Measurements from ENCODE around the gene SLC15A4. TPM values are rescaled to one million over a fixed set of nuclear protein-coding genes. Genes with fewer than 3 reads are reported as not detected.

Gene SLC15A4
- polyA plus RNA-seq, 3 donors, result 5.4 to 46.6 (median 14.8) TPM

DNA sequence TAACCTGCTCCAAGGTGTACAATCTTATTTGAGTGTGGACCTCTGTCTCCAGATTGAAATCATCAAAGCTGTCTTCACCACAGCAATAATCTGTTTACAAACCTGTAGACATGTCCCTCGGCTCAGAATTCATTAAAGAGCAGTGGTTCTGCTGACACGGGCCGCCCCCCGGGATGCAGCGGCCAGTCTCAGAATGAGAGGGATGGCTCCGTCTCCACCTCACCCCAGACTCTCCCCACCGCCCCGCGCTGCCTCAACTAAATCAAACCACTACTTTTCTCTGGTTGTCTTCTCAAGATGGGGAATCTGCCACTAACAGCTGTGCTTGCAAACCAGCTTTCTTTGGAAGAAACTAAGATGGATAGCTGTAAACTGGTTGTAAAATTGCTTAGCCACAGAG is 56.2 kb downstream of the SLC15A4 start:
- Histone ChIP-seq H2AFZ (ENCODE audit: insufficient read depth, low read depth, low read length, poor library complexity, severe bottlenecking) (no peak overlapping the region), H3K4me2 (replicated peaks; ENCODE audit: extremely low read depth, low read length, poor library complexity, severe bottlenecking) (no peak overlapping the region), H3K4me1 (ENCODE audit: control insufficient read depth in 1 of 2, insufficient read depth in 2 of 2, low read length in 2 of 2) (peaks cover 20 to 27% of the 10 kb centered on the region in 2 donors), H3K79me2 (ENCODE audit: insufficient read depth, low read length) (no peaks in the 10 kb centered on the region), H3K36me3 (replicated peaks in 1 of 2; ENCODE audit: control insufficient read depth in 1 of 2, insufficient read depth in 2 of 2, low read length in 2 of 2) (no peaks in the 10 kb centered on the region), H3K9me3 (replicated peaks in 1 of 2; ENCODE audit: control insufficient read depth in 1 of 2, insufficient read depth in 1 of 2, low read length in 2 of 2) (peaks cover 0 to 4% of the 10 kb centered on the region in 2 donors), H3K27ac (ENCODE audit: low read depth in 1 of 2, low read length in 2 of 2) (no peak overlapping the region), H3K4me3 (replicated peaks in 1 of 3; ENCODE audit: low read depth in 2 of 3, low read length in 3 of 3) (no peak overlapping the region), H4K20me1 (ENCODE audit: insufficient read depth, low read length) (no peaks in the 10 kb centered on the region), H3K27me3 (ENCODE audit: control insufficient read depth in 2 of 2, insufficient read depth in 2 of 2, low read length in 2 of 2) (peaks cover 2 to 21% of the 10 kb centered on the region in 2 donors), H3K9ac (ENCODE audit: insufficient read depth, low read length, poor library complexity, severe bottlenecking) (no peak overlapping the region)
- DNase-seq, result no peak
- H3K4me3 Mint-ChIP-seq, result peak overlapping the region in 1 of 2 donors; percentile 56
- H3K4me1 Mint-ChIP-seq, result peaks cover 28% of the 10 kb centered on the region
- WGBS (ENCODE audit: insufficient coverage), result 40% methylated on average over 1 of the region's 9 CpGs
- H3K27ac Mint-ChIP-seq, result peak overlapping the region in 2 of 7 donors; percentile 13 to 28
- TF ChIP-seq CTCF (IDR thresholded peaks at IDR 0.05), result no peak
- intact Hi-C loops (cut with micrococcal nuclease), result no loop called here
- no peaks in the 10 kb centered on the region for H3K36me3 Mint-ChIP-seq
- H3K9me3 Mint-ChIP-seq, result peaks cover 0 to 8% (median 3%) of the 10 kb centered on the region in 7 donors
- peaks cover 21 to 39% (median 24%) of the 10 kb centered on the region in 3 donors for H3K27me3 Mint-ChIP-seq (ENCODE audit: low read depth in 3 of 3)

DNA sequence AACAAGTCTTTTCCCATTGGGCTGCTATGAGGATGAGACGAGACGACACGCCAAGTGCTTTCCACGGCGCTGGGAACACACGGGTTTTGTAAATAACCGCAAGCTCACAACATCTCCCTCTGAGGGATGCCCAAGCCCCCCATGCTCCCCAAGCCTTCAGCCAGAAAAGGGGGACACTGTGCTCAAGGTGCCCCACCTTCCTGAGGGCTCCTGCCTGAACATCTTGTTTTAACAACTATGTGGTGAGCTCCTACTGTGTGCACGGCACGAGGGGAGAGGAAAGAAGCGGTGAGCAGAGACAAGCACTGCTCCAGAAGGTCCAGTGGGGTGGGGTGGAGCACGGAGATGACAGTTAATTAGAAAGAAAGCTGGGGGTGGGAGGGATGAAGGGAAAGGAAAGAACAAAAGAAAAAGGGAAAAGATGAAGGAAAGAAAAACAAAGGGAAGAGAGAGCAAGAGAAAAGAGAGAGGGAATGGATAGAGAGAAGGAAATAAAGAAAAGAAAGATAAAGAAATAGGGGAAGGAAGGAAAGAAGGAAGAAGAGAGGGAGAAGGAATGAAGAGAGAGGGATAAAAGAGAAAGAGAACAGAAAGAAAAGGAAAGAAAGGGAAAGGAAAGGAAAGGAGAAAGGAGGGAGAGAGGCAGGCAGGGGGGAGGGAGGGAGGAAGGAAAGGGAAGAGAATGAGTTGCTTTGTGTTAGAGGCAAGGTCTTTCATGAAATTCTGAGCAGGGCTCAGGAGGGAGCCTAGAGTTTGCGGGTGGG is 56.8 kb downstream of the SLC15A4 start:
- WGBS (ENCODE audit: insufficient coverage), result 65% methylated on average over 10 of the region's 12 CpGs
- Histone ChIP-seq H3K36me3 (replicated peaks in 1 of 2; ENCODE audit: control insufficient read depth in 1 of 2, insufficient read depth in 2 of 2, low read length in 2 of 2) (no peaks in the 10 kb centered on the region), H3K9ac (ENCODE audit: insufficient read depth, low read length, poor library complexity, severe bottlenecking) (no peak overlapping the region), H3K4me3 (replicated peaks in 1 of 3; ENCODE audit: low read depth in 2 of 3, low read length in 3 of 3) (no peak overlapping the region), H3K27ac (ENCODE audit: low read depth in 1 of 2, low read length in 2 of 2) (no peak overlapping the region), H3K27me3 (ENCODE audit: control insufficient read depth in 2 of 2, insufficient read depth in 2 of 2, low read length in 2 of 2) (peaks cover 2 to 21% of the 10 kb centered on the region in 2 donors), H3K79me2 (ENCODE audit: insufficient read depth, low read length) (no peaks in the 10 kb centered on the region), H3K4me2 (replicated peaks; ENCODE audit: extremely low read depth, low read length, poor library complexity, severe bottlenecking) (no peak overlapping the region), H3K4me1 (ENCODE audit: control insufficient read depth in 1 of 2, insufficient read depth in 2 of 2, low read length in 2 of 2) (peaks cover 15 to 21% of the 10 kb centered on the region in 2 donors), H2AFZ (ENCODE audit: insufficient read depth, low read depth, low read length, poor library complexity, severe bottlenecking) (no peak overlapping the region), H4K20me1 (ENCODE audit: insufficient read depth, low read length) (no peaks in the 10 kb centered on the region), H3K9me3 (replicated peaks in 1 of 2; ENCODE audit: control insufficient read depth in 1 of 2, insufficient read depth in 1 of 2, low read length in 2 of 2) (peaks cover 0 to 4% of the 10 kb centered on the region in 2 donors)
- H3K27me3 Mint-ChIP-seq (ENCODE audit: low read depth in 3 of 3), result peaks cover 21 to 39% (median 24%) of the 10 kb centered on the region in 3 donors
- H3K36me3 Mint-ChIP-seq, result no peaks in the 10 kb centered on the region
- intact Hi-C loops (cut with micrococcal nuclease), result no loop called here
- TF ChIP-seq CTCF (IDR thresholded peaks at IDR 0.05), result no peak
- H3K4me1 Mint-ChIP-seq, result peaks cover 23% of the 10 kb centered on the region
- peak overlapping the region in 1 of 7 donors; percentile 68 for H3K27ac Mint-ChIP-seq
- H3K4me3 Mint-ChIP-seq, result peak overlapping the region in 1 of 2 donors; percentile 1
- DNase-seq, result no peak
- peaks cover 0 to 8% (median 3%) of the 10 kb centered on the region in 7 donors for H3K9me3 Mint-ChIP-seq

All from CD14-positive monocyte (primary cell).